ENCODE results near the gene QSER1. TPM values are rescaled to one million over a fixed set of nuclear protein-coding genes. Genes with fewer than 3 reads are reported as not detected.

The QSER1 gene
- total and polyA plus RNA-seq, 9 of the 15 experiments (the other 6 are each of a cell fraction or from before 2014, with no cell fraction given): 5.8 to 33.6 (median 22.3) TPM

DNA sequence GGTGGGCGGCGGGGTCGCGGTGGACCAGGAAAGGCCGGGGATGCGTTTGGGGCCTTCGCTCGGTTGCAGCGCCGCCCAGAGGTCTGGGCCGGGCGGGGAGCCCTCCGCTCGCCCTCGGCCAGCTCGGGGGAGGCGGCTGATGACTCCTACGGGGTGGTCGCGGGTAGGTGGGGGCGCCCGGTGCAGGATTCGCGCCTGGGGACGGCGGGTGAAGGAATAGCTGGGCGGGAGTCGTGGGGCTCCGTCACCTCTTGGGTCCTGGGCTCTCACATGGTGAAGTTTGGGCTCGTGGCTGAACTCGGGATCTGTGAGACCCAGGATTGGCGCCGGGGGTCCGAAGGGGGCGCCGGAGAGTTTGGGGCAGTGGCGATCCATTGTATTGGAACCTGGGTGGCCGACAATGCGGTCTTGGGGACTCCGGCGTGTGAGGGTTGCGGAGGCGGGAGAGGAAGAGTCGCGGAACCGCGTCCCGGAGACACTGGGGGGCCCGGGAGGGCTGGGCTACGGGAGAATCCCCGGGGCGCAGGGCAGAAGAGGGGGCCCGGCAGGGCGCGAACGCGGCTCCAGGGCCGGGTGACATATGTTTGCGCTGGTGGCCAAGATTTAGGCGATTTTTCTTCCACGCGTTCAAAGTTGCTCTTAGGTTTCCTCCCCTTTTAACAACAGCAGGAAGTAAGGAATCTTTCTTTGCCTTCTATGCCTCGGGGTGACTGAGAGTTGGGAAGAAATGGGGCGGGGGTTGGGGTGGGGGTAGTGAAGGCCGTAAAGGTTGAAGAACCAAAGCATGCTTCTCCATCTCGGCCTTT, 935 bp downstream of the QSER1 start (continued):
- TF ChIP-seq, protein P1, sequence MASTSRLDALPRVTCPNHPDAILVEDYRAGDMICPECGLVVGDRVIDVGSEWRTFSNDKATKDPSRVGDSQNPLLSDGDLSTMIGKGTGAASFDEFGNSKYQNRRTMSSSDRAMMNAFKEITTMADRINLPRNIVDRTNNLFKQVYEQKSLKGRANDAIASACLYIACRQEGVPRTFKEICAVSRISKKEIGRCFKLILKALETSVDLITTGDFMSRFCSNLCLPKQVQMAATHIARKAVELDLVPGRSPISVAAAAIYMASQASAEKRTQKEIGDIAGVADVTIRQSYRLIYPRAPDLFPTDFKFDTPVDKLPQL (IDR thresholded peaks at IDR 0.05; ENCODE audit: extremely low read depth, insufficient read length): no peak
- TF ChIP-seq SAFB (IDR thresholded peaks at IDR 0.05; ENCODE audit: borderline replicate concordance, low read depth, low read length) (no peak), MIER1 (IDR thresholded peaks at IDR 0.05; ENCODE audit: low read depth) (no peak), CBX5 (IDR thresholded peaks at IDR 0.05; ENCODE audit: borderline replicate concordance, low read depth) (no peak), SNRNP70 (optimal IDR thresholded peaks at IDR 0.05; ENCODE audit: low read depth, low read length) (no peak), HMGN3 (IDR thresholded peaks at IDR 0.05; ENCODE audit: borderline replicate concordance, extremely low read depth, insufficient read length, low read depth, low read length) (no peak), CTBP1 (IDR thresholded peaks at IDR 0.05; ENCODE audit: borderline replicate concordance) (peak; percentile 22; the same call in 1 of the 2 replicates), CHD1 (IDR thresholded peaks at IDR 0.05; ENCODE audit: low read length) (no peak), HMG20B (CRISPR knock-in tag; IDR thresholded peaks at IDR 0.05) (no peak), CBFA2T2 (conservative IDR thresholded peaks at IDR 0.05) (no peak), ZBTB7A (IDR thresholded peaks at IDR 0.05; ENCODE audit: borderline replicate concordance, control insufficient read depth, low read depth, low read length) (peak; percentile 94), JUN (IDR thresholded peaks at IDR 0.05; ENCODE audit: borderline replicate concordance, low read depth, low read length) (no peak), JUN (CRISPR knock-in tag; IDR thresholded peaks at IDR 0.05; ENCODE audit: borderline replicate concordance) (no peak), HLTF (IDR thresholded peaks at IDR 0.05) (no peak), STAG1 (CRISPR knock-in tag; IDR thresholded peaks at IDR 0.05; ENCODE audit: borderline replicate concordance) (no peak), ZNF124 (CRISPR knock-in tag; IDR thresholded peaks at IDR 0.05) (no peak), GATAD2B (IDR thresholded peaks at IDR 0.05; ENCODE audit: borderline replicate concordance) (no peak), U2AF1 (optimal IDR thresholded peaks at IDR 0.05; ENCODE audit: low read depth, low read length) (peak; percentile 61), ZNF644 (tag; IDR thresholded peaks at IDR 0.05; ENCODE audit: low read depth) (no peak), FOSL1 (tag; conservative IDR thresholded peaks at IDR 0.05) (no peak)
- TF ChIP-seq, protein P2, sequence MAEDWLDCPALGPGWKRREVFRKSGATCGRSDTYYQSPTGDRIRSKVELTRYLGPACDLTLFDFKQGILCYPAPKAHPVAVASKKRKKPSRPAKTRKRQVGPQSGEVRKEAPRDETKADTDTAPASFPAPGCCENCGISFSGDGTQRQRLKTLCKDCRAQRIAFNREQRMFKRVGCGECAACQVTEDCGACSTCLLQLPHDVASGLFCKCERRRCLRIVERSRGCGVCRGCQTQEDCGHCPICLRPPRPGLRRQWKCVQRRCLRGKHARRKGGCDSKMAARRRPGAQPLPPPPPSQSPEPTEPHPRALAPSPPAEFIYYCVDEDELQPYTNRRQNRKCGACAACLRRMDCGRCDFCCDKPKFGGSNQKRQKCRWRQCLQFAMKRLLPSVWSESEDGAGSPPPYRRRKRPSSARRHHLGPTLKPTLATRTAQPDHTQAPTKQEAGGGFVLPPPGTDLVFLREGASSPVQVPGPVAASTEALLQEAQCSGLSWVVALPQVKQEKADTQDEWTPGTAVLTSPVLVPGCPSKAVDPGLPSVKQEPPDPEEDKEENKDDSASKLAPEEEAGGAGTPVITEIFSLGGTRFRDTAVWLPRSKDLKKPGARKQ (CRISPR knock-in tag; IDR thresholded peaks at IDR 0.05): no peak
- TF ChIP-seq, protein P3, sequence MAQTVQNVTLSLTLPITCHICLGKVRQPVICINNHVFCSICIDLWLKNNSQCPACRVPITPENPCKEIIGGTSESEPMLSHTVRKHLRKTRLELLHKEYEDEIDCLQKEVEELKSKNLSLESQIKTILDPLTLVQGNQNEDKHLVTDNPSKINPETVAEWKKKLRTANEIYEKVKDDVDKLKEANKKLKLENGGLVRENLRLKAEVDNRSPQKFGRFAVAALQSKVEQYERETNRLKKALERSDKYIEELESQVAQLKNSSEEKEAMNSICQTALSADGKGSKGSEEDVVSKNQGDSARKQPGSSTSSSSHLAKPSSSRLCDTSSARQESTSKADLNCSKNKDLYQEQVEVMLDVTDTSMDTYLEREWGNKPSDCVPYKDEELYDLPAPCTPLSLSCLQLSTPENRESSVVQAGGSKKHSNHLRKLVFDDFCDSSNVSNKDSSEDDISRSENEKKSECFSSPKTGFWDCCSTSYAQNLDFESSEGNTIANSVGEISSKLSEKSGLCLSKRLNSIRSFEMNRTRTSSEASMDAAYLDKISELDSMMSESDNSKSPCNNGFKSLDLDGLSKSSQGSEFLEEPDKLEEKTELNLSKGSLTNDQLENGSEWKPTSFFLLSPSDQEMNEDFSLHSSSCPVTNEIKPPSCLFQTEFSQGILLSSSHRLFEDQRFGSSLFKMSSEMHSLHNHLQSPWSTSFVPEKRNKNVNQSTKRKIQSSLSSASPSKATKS (CRISPR knock-in tag; IDR thresholded peaks at IDR 0.05): no peak
